Ovary (tissue), 9 donors: ENCODE results near the gene DLL3. TPM values are rescaled to one million over a fixed set of nuclear protein-coding genes. Genes with fewer than 3 reads are reported as not detected.

Source experiments
- DNase-seq, 5 donors: peaks; one replicate each; pipeline ENCODE4 v3.0.0-alpha.2; 2019 to 2020
- H3K27ac ChIP-seq, 2 donors: fragments of 200-600 bp; one replicate each; pipeline versions ENCODE4 v1.5.1 to v1.8.0; 2019 to 2022
- H3K27me3 ChIP-seq: fragments of 200-600 bp; one replicate; pipeline ENCODE4 v1.8.0; 2022
- H3K36me3 ChIP-seq: fragments of 200-600 bp; sonication (generic); one replicate; pipeline ENCODE4 v1.5.1; 2019
- H3K4me1 ChIP-seq: one replicate; pipeline ENCODE4 v1.8.1; 2013; ENCODE audit warnings: mild to moderate bottlenecking, moderate library complexity; ENCODE audit not compliant: insufficient read depth
- H3K4me3 ChIP-seq: fragments of 200-600 bp; sonication (generic); one replicate; pipeline ENCODE4 v1.5.1; 2017
- H3K9me3 ChIP-seq, 2 donors: fragments of 200-600 bp in 1 of 2; sonication (generic) in 1 of 2; one replicate each; pipeline versions ENCODE4 v1.5.1 to v1.8.1; 2013 to 2019; ENCODE audit warnings: mild to moderate bottlenecking in 1 of 2, moderate library complexity in 1 of 2
- CTCF ChIP-seq, 3 donors: fragments of 450-650 bp in 2 of 3; fragments of 200-600 bp in 1 of 3; IDR thresholded peaks; one replicate each; pipeline versions ENCODE4 v1.5.1 to v1.8.0; 2016 to 2022; ENCODE audit warnings: antibody characterized with exemption in 3 of 3, mild to moderate bottlenecking in 1 of 3
- EP300 ChIP-seq: sonication (generic); formaldehyde crosslinking; IDR thresholded peaks from one replicate; pipeline ENCODE4 v1.6.1; 2017; ENCODE audit warnings: antibody characterized with exemption
- POLR2A ChIP-seq: fragments of 450-650 bp; IDR thresholded peaks from one replicate; pipeline ENCODE4 v1.6.1; 2017; ENCODE audit warnings: antibody characterized with exemption, mild to moderate bottlenecking, moderate library complexity
- WGBS, 3 donors: extraction: QIAGEN DNeasy Blood & Tissue Kit in 1 of 3; methylation state at CpG; one replicate each; pipeline versions ENCODE4 v1.1.5 to v1.1.7; 2013 to 2017; 5-methylcytosine and 5-hydroxymethylcytosine counted together
- intact Hi-C, 4 donors: fragments of 100-400 bp; cut with DNase I; formaldehyde crosslinking; loops; one replicate each; pipeline versions ENCODE4 v1.11.0 to v1.15.1; 2022 to 2023
- polyA plus RNA-seq, 2 donors: library from polyadenylated mRNA; stranded (reverse); fragments of 200-250 nt in 1 of 2; fragments of 350-450 nt in 1 of 2; fragmentation: Illumina TruSeq in 1 of 2; extraction: RNeasy Lipid Tissue Mini Kit (QIAGEN cat#74804) in 1 of 2; gene quantifications; one replicate each; pipeline ENCODE4 v1.2.3, GENCODE V29; 2013 to 2014
- total RNA-seq, 7 donors: library from RNA; depleted of rRNA in 2 of 7; stranded (reverse); fragments of >200 nt in 2 of 7; fragmentation: NEBNext Ultra II Directional in 3 of 7; extraction: Animal tissue kit (Norgen Biotek cat#: 25700) in 3 of 7; gene quantifications; one replicate each; pipeline versions ENCODE4 v1.1.0 to v1.2.4, GENCODE V29; 2016 to 2023
- donor health status: DM: no; HTN: no; CAD: no; lungs with moderate emphysema.
- donor health status: DM: no; HTN: no; CAD: no.
- donor health status: Bipolar disorder and iron deficiency.
- donor health status: DM: yes; HTN: yes; CAD: no.
- donor health status: DM: no; HTN: no; CAD: no.
- donor health status: DM: yes; HTN: yes; CAD: no.

Gene DLL3
- total and polyA plus RNA-seq, 9 donors, result 0.10 to 0.33 (median 0.22) TPM; not detected in 4

- TF ChIP-seq EP300 (no peak), CTCF (IDR thresholded peaks at IDR 0.05) (no peak), POLR2A (no peak)
- WGBS, 3 donors, result 86 to 87% (median 87%) methylated on average over 18 of the region's 18 CpGs
These were observed 32.6 kb upstream of the DLL3 start for GRCh38 chr19:39465956-39466747.

GRCh38 chr19:39467941-39468340 is 30.8 kb upstream of the DLL3 start:
- no peak overlapping the region for H3K4me3 ChIP-seq
- no peaks in the 10 kb centered on the region for H3K9me3 ChIP-seq
- H3K36me3 ChIP-seq, result no peaks in the 10 kb centered on the region
- intact Hi-C loops, result no loop called here
- H3K27me3 ChIP-seq, result no peaks in the 10 kb centered on the region
- H3K4me1 ChIP-seq, result no peaks in the 10 kb centered on the region
- no peak overlapping the region for H3K27ac ChIP-seq
- WGBS, 3 donors, result 87 to 95% (median 93%) methylated on average over 7 of the region's 7 CpGs
- no peak for TF ChIP-seq CTCF (IDR thresholded peaks at IDR 0.05)
- TF ChIP-seq POLR2A, result no peak
- no peak for TF ChIP-seq EP300
- DNase-seq, result no peak

More at GRCh38 chr19:39465956-39466747, 32.6 kb upstream of the DLL3 start:
- Histone ChIP-seq H3K36me3 (no peaks in the 10 kb centered on the region), H3K27me3 (no peaks in the 10 kb centered on the region), H3K4me3 (no peak overlapping the region), H3K4me1 (no peaks in the 10 kb centered on the region), H3K9me3 (no peaks in the 10 kb centered on the region), H3K27ac (no peak overlapping the region)
- no peak for DNase-seq
- intact Hi-C loops, result no loop called here

- no peak overlapping the region for H3K27ac ChIP-seq
- DNase-seq, result no peak
- TF ChIP-seq POLR2A (no peak), CTCF (IDR thresholded peaks at IDR 0.05) (no peak), EP300 (no peak)
- H3K4me3 ChIP-seq, result no peak overlapping the region
- no peaks in the 10 kb centered on the region for H3K27me3 ChIP-seq
- no peaks in the 10 kb centered on the region for H3K4me1 ChIP-seq
- H3K9me3 ChIP-seq, result no peaks in the 10 kb centered on the region
- no peaks in the 10 kb centered on the region for H3K36me3 ChIP-seq
- intact Hi-C loops, result no loop called here
- WGBS, 3 donors, result 87 to 90% (median 88%) methylated on average over 11 of the region's 11 CpGs
These were observed 29.7 kb upstream of the DLL3 start for GRCh38 chr19:39469036-39469435.

GRCh38 chr19:39469567-39469966 is 29.2 kb upstream of the DLL3 start:
- intact Hi-C loops, result no loop called here
- no peaks in the 10 kb centered on the region for H3K9me3 ChIP-seq
- no peak overlapping the region for H3K4me3 ChIP-seq
- H3K27ac ChIP-seq, result no peak overlapping the region
- no peaks in the 10 kb centered on the region for H3K4me1 ChIP-seq
- TF ChIP-seq CTCF (IDR thresholded peaks at IDR 0.05) (no peak), EP300 (no peak), POLR2A (no peak)
- no peaks in the 10 kb centered on the region for H3K27me3 ChIP-seq
- DNase-seq, result no peak
- WGBS, 3 donors, result 89 to 91% (median 91%) methylated on average over 6 of the region's 6 CpGs
- no peaks in the 10 kb centered on the region for H3K36me3 ChIP-seq
